Stimulated activated CD8-positive, alpha-beta memory T cell treated with anti-CD3 and anti-CD28 coated beads, Interleukin-15, amount 100 ng/mL, for 1 hour (primary cell): ENCODE results near the gene DYNC1LI1.

Source experiments
- DNase-seq: peaks from one replicate; pipeline ENCODE4 v3.0.0-alpha.2; 2020; ENCODE audit warnings: low read depth

Gene DYNC1LI1

DNA sequence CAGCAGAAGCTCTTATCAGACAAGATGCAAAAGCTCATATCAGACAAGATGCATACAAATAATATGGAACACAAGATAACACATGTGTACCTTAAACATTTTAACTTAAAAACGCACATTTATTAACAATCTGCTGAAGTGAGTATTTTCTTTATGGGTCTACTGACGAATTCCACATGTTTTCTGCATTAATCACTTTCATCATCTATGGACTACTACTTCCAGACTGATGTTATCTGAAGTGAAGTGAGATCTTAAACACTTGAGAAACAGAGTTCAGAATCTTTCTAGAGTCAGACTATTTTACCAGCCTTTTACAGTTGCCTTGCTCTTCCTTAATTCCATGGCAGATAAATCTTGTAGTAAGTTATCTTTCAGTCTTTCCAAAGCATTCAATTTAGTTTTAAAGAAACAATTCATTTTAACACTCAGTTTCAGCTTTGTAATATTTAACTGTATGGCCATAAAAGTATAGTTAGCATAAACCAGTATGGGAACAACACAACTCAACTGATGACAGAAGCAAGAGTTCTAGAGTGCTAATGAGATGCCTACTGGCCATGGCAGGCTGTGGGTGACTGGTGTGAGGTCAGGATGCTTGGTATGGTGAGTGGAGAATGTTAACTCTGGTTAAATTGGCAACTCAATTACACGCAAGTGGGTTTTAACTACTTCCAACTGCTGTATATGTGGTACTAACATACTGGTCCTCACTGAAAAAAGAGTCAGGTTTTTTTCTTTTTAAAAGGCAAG, 77.8 kb downstream of the DYNC1LI1 start:
- DNase-seq = no peak

- DNase-seq = no peak
These were observed 82.1 kb downstream of the DYNC1LI1 start for GRCh38 chr3:32488474-32489008.

DNA sequence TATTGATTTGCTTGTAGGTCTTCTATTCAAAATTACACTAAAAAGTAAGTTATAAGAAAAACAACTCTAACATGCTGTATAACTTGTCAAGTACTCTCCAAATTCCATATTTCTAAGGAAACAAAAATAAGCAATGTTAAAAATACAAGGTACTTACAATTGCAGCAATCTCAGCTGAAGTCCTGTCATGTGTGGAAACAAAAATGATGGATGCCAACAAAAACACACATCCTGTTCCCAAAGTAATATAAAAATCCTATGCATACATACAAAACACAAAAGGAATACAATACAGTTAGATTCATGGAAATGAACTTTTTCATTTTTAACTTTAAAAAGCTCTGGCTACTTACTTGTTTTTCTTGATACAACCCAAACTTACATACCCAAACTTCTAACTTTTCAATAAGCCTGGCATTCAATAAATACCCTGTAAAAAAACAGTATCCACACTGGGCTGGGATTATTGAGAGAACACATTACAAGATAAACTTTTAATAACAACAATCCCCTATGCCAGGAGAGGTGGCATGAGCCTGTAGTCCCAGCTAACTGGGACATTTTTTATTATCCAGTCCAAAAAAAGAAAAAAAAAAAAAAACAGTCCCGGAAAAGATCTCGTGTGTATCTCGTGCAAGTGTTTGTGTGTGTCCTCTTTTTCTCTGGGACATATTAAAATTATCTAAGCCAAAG, 82.7 kb downstream of the DYNC1LI1 start:
- no peak for DNase-seq

GRCh38 chr3:32484436-32484835, 86.2 kb downstream of the DYNC1LI1 start:
- no peak for DNase-seq

- no peak for DNase-seq
These were observed 86.9 kb downstream of the DYNC1LI1 start for GRCh38 chr3:32483772-32484171.

DNA sequence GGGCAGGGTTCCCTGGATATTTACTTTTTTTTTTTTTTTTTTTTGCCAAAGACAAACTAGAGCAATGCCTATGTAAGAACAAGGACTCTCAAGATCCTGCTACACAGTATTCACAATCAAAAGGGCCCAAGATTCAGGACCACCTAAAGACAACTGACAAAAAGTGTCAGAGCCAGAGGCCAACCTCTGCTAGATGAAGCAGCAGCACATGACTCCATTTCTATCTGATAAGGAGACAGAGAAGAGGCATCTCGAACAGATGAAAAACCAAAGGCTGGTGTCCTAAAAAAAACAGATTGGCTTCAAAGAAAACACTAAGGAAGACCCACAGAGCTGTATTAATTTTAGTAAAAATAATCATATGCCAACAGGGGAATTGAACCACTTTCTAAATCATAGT, 88.0 kb downstream of the DYNC1LI1 start:
- DNase-seq = no peak

GRCh38 chr3:32481791-32482631, 88.6 kb downstream of the DYNC1LI1 start:
- DNase-seq = no peak

DNA sequence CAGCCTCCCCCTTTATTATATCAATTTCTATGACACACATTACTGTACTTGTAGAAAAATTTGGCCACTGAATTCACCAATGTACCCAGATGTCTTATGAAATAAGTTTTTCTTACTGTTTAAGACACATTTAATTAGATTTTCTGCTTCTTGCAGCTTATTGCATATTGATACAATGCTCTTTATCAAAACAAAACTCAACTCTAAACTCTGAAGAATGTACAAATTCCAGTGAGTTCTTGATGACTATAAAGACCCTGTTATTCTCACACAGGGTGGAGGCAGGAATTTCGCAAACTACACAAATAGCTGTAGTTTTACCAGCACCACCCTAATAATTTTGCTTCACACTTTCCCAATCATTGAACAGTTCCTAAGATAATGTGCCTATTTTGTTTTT, 90.1 kb downstream of the DYNC1LI1 start:
- DNase-seq = no peak
